Calu3 (cell line): ENCODE data around the gene UPK3A. TPM values are rescaled to one million over a fixed set of nuclear protein-coding genes. Genes with fewer than 3 reads are reported as not detected.

Source experiments
- BruUV-seq: library from RNA; stranded (reverse); fragments of 400-500 nt; replicated peaks from 2 replicates; lab custom pipeline; 2021; lab: Mats Ljungman, UMichigan
- CTCF ChIA-PET: fragments of 300-600 bp; sonication (Branson Sonifier 250); formaldehyde crosslinking; loops from one replicate; lab custom pipeline; 2022; ENCODE audit warnings: antibody characterized with exemption; lab: Charles Lee
- DNase-seq: peaks from one replicate; pipeline ENCODE4 v3.0.0; 2022
- H3K27ac Mint-ChIP-seq: one replicate; pipeline ENCODE4 v1.8.0; 2022; ENCODE audit warnings: mixed read lengths; ENCODE audit not compliant: unreplicated experiment
- H3K27me3 Mint-ChIP-seq: one replicate; pipeline ENCODE4 v1.8.0; 2022; ENCODE audit warnings: mixed read lengths; ENCODE audit not compliant: unreplicated experiment
- H3K36me3 Mint-ChIP-seq: one replicate; pipeline ENCODE4 v1.8.0; 2022; ENCODE audit warnings: mild to moderate bottlenecking, moderate library complexity, mixed read lengths; ENCODE audit not compliant: insufficient read depth, unreplicated experiment
- H3K4me1 Mint-ChIP-seq: one replicate; pipeline ENCODE4 v1.8.0; 2022; ENCODE audit warnings: mild to moderate bottlenecking, low read depth, mixed read lengths; ENCODE audit not compliant: unreplicated experiment
- H3K4me3 Mint-ChIP-seq: one replicate; pipeline ENCODE4 v1.8.0; 2022; ENCODE audit warnings: mild to moderate bottlenecking, low read depth, moderate library complexity, mixed read lengths; ENCODE audit not compliant: unreplicated experiment
- H3K9me3 Mint-ChIP-seq: one replicate; pipeline ENCODE4 v1.8.0; 2022; ENCODE audit warnings: low read depth, mixed read lengths; ENCODE audit not compliant: unreplicated experiment
- CTCF ChIP-seq: fragments of 200-600 bp; IDR thresholded peaks from one replicate; pipeline ENCODE4 v1.8.0; 2022; ENCODE audit warnings: antibody characterized with exemption; ENCODE audit not compliant: unreplicated experiment
- intact Hi-C: fragments of 100-400 bp; cut with micrococcal nuclease; formaldehyde crosslinking; loops from one replicate; pipeline ENCODE4 v1.10.0; 2022; ENCODE audit not compliant: unreplicated experiment
- total RNA-seq: library from RNA; stranded (reverse); gene quantifications from 2 replicates; pipeline ENCODE4 v1.2.3, GENCODE V29; 2022

UPK3A gene
- total RNA-seq, 1 experiment from 2014 or later, result not detected

GRCh38 chr22:45296628-45297297, 12.0 kb downstream of the UPK3A start:
- Mint-ChIP-seq H3K4me3 (no peak overlapping the region), H3K27me3 (peaks cover 51% of the 10 kb centered on the region), H3K36me3 (no peaks in the 10 kb centered on the region), H3K27ac (no peak overlapping the region), H3K4me1 (peaks cover 3% of the 10 kb centered on the region), H3K9me3 (no peaks in the 10 kb centered on the region)
- no TSS peak for BruUV-seq
- DNase-seq, result no peak
- TF ChIP-seq CTCF, result no peak
- CTCF ChIA-PET, result interaction anchor here (0.5 kb wide), 1 partner anchor 1462 kb away, joined by 3 read pairs; no protein-coding TSS in a partner anchor
- intact Hi-C loops, result no loop called here

GRCh38 chr22:45298934-45299505, 14.3 kb downstream of the UPK3A start:
- Mint-ChIP-seq H3K36me3 (no peaks in the 10 kb centered on the region), H3K4me3 (no peak overlapping the region), H3K4me1 (peaks cover 8% of the 10 kb centered on the region), H3K27me3 (peaks cover 36% of the 10 kb centered on the region), H3K9me3 (no peaks in the 10 kb centered on the region), H3K27ac (no peak overlapping the region)
- no peak for DNase-seq
- no TSS peak for BruUV-seq
- no peak for TF ChIP-seq CTCF
- intact Hi-C loops, result no loop called here
- CTCF ChIA-PET, result interaction anchor here (0.7 kb wide), 1 partner anchor 12 kb away, joined by 4 read pairs; no protein-coding TSS in a partner anchor

GRCh38 chr22:45302751-45303150, 18.0 kb downstream of the UPK3A start:
- H3K27ac Mint-ChIP-seq, result no peak overlapping the region
- no peak overlapping the region for H3K4me3 Mint-ChIP-seq
- intact Hi-C loops, result no loop called here
- H3K27me3 Mint-ChIP-seq, result peaks cover 24% of the 10 kb centered on the region
- DNase-seq, result no peak
- H3K4me1 Mint-ChIP-seq, result peaks cover 8% of the 10 kb centered on the region
- CTCF ChIA-PET, result no interaction called here
- TF ChIP-seq CTCF, result no peak
- no peaks in the 10 kb centered on the region for H3K9me3 Mint-ChIP-seq
- BruUV-seq, result no TSS peak
- H3K36me3 Mint-ChIP-seq, result no peaks in the 10 kb centered on the region

GRCh38 chr22:45303181-45303580, 18.4 kb downstream of the UPK3A start:
- Mint-ChIP-seq H3K9me3 (no peaks in the 10 kb centered on the region), H3K4me3 (no peak overlapping the region), H3K36me3 (no peaks in the 10 kb centered on the region), H3K27me3 (peaks cover 19% of the 10 kb centered on the region), H3K27ac (no peak overlapping the region), H3K4me1 (peaks cover 8% of the 10 kb centered on the region)
- DNase-seq, result no peak
- intact Hi-C loops, result no loop called here
- CTCF ChIA-PET, result no interaction called here
- TF ChIP-seq CTCF, result no peak
- no TSS peak for BruUV-seq
